Spleen (tissue), 11 donors: Measurements from ENCODE around the gene OXA1L. TPM values are rescaled to one million over a fixed set of nuclear protein-coding genes. Genes with fewer than 3 reads are reported as not detected.

Experiments
- DNase-seq: peaks from one replicate; pipeline ENCODE4 v3.0.0-alpha.2; 2020
- H3K27ac ChIP-seq, 8 donors: fragments of 200-600 bp; sonication (generic) in 7 of 8; 1 replicate in 4 of 8; 2 replicates in 4 of 8; pipeline versions ENCODE4 v1.5.0 to v1.8.0; 2016 to 2021; ENCODE audit warnings: inconsistent platforms in 4 of 8, mild to moderate bottlenecking in 4 of 8, moderate library complexity in 1 of 8
- H3K27me3 ChIP-seq, 7 donors: fragments of 200-600 bp; sonication (generic) in 6 of 7; replicated peaks in 1 of 7; 1 replicate in 4 of 7; 2 replicates in 3 of 7; pipeline versions ENCODE4 v1.5.0 to v1.8.0; 2016 to 2021; ENCODE audit warnings: inconsistent platforms in 3 of 7, mild to moderate bottlenecking in 1 of 7
- H3K36me3 ChIP-seq, 6 donors: fragments of 200-600 bp; sonication (generic) in 5 of 6; 1 replicate in 4 of 6; 2 replicates in 2 of 6; pipeline versions ENCODE4 v1.5.0 to v1.8.0; 2016 to 2021; ENCODE audit warnings: inconsistent platforms in 2 of 6
- H3K4me1 ChIP-seq, 6 donors: fragments of 200-600 bp; sonication (generic) in 5 of 6; 1 replicate in 3 of 6; 2 replicates in 3 of 6; pipeline versions ENCODE4 v1.5.0 to v1.8.0; 2016 to 2021; ENCODE audit warnings: inconsistent platforms in 3 of 6
- H3K4me3 ChIP-seq, 8 donors: fragments of 200-600 bp; sonication (generic) in 7 of 8; 1 replicate in 4 of 8; 2 replicates in 4 of 8; pipeline versions ENCODE4 v1.5.0 to v1.8.0; 2016 to 2021; ENCODE audit warnings: inconsistent platforms in 4 of 8, mild to moderate bottlenecking in 4 of 8, moderate library complexity in 2 of 8
- H3K9me3 ChIP-seq, 8 donors: fragments of 200-600 bp; sonication (generic) in 7 of 8; 1 replicate in 4 of 8; 2 replicates in 4 of 8; pipeline versions ENCODE4 v1.5.0 to v1.8.0; 2016 to 2021; ENCODE audit warnings: inconsistent platforms in 4 of 8
- CTCF ChIP-seq, 11 experiments: fragments of 200-600 bp in 7 of 11; fragments of 450-650 bp in 4 of 11; sonication (generic) in 4 of 11; IDR thresholded peaks in 8 of 11; conservative IDR thresholded peaks in 3 of 11; 1 replicate in 7 of 11; 2 replicates in 4 of 11; pipeline versions ENCODE4 v1.4.0 to v1.8.0; 2016 to 2021; ENCODE audit warnings: antibody characterized with exemption in 11 of 11, inconsistent platforms in 4 of 11, mild to moderate bottlenecking in 1 of 11
- POLR2A ChIP-seq, 3 donors: fragments of 450-650 bp; IDR thresholded peaks; one replicate each; pipeline ENCODE4 v1.5.1; 2017; ENCODE audit warnings: antibody characterized with exemption in 3 of 3, mild to moderate bottlenecking in 1 of 3
- POLR2AphosphoS5 ChIP-seq, 3 donors: sonication (generic); formaldehyde crosslinking; IDR thresholded peaks; one replicate each; pipeline ENCODE4 v1.5.1; 2017; ENCODE audit warnings: antibody characterized with exemption in 3 of 3
- WGBS, 5 donors: extraction: QIAGEN DNeasy Blood & Tissue Kit in 3 of 5; methylation state at CpG; one replicate each; pipeline versions ENCODE4 v1.1.5 to v1.1.7; 2013 to 2018; 5-methylcytosine and 5-hydroxymethylcytosine counted together
- intact Hi-C: fragments of 100-400 bp; cut with DNase I; formaldehyde crosslinking; loops from one replicate; pipeline ENCODE4 v1.15.0; 2023; ENCODE audit warnings: low total_unique reads
- polyA plus RNA-seq, 3 donors: library from polyadenylated mRNA; stranded (reverse); fragments of 200-250 nt; gene quantifications; one replicate each; pipeline ENCODE4 v1.2.1, GENCODE V29; 2013
- total RNA-seq, 7 donors: library from RNA; depleted of rRNA in 3 of 7; stranded (reverse); fragments of >200 nt in 3 of 7; fragmentation: NEBNext Ultra II Directional in 4 of 7; extraction: Animal tissue kit (Norgen Biotek cat#: 25700) in 4 of 7; gene quantifications; one replicate each; pipeline versions ENCODE4 v1.1.0 to v1.2.1, GENCODE V29; 2016 to 2021
- donor health status: healthy with polysubstance abuse.
- donor health status: DM: no; HTN: no; CAD: no; lungs with moderate emphysema.
- donor health status: DM: no; HTN: no; CAD: no.
- donor health status: Bipolar disorder and iron deficiency.
- donor health status: healthy.
- donor health status: DM: no; HTN: no; CAD: no.
- donor health status: DM: yes; HTN: yes; CAD: no.

The OXA1L gene
- total and polyA plus RNA-seq, 10 donors, result 73.5 to 133 (median 109) TPM

GRCh38 chr14:22814373-22814772 is 47.9 kb downstream of the OXA1L start:
- peak overlapping the region in 7 of 8 donors; percentile 18 to 64 (median 30) for H3K4me3 ChIP-seq
- H3K9me3 ChIP-seq, result no peaks in the 10 kb centered on the region
- WGBS, 5 donors, result 82 to 91% (median 88%) methylated on average over 7 of the region's 7 CpGs
- intact Hi-C loops, result no loop called here
- TF ChIP-seq CTCF (IDR thresholded peaks at IDR 0.05 in 8 of 11, conservative IDR thresholded peaks at IDR 0.05 in 3 of 11) (no peak), POLR2A (IDR thresholded peaks at IDR 0.05) (no peak), POLR2AphosphoS5 (IDR thresholded peaks at IDR 0.05) (no peak)
- H3K36me3 ChIP-seq, result peaks cover 0 to 18% (median 0%) of the 10 kb centered on the region in 6 donors
- H3K4me1 ChIP-seq, result peaks cover 14 to 99% (median 76%) of the 10 kb centered on the region in 6 donors
- peak overlapping the region in 7 of 8 donors; percentile 79 to 93 (median 85) for H3K27ac ChIP-seq
- H3K27me3 ChIP-seq, result no peaks in the 10 kb centered on the region
- no peak for DNase-seq

DNA sequence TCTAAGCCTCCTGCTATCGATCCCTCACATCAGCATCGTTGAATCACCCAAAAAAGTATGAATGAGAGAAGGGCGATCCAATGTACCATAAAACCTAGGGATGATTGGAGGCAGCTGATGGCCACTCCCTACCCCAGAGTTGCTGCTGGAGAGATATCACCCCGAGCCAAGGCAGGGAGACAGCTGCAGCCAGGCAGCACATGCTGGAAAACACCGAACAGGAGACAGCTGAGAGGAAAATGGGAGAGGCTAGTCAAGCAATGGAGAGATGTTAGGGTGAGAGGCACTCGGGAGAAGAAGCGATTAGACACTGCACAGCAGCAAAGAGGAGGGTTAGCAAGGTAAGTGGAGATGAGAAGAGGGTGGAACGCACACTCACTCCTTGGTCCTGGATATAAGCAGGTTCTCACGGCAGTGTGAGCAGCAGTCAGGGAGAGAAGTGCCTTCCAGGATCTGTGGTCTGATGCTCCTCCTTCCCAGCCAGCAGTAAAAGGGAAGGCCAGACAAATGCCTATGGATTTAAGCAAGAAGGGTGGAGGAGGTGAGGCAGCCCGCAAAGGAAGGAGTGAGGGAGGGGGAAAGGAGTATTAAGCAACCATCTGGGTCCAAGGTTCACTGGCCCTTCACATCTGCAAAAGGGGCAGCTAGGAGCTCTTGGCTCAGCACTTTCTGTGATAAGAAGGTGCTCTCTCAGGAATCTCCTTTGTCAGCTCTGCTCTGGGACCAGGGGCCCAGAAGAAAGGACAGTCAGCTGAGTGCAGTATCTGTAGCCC is 48.6 kb downstream of the OXA1L start, which contains the start of gene SLC7A7:
Gene SLC7A7, minus strand, starts transcription at position 495 of the 773 bp plus-strand sequence. CDS start 2,037 bp downstream, outside the sequence.
- Histone ChIP-seq H3K36me3 (peaks cover 0 to 10% (median 0%) of the 10 kb centered on the region in 6 donors), H3K27ac (peak within 1 kb of the TSS; percentile 74 to 93 (median 84)), H3K9me3 (no peaks in the 10 kb centered on the region), H3K4me3 (peak within 1 kb of the TSS; percentile 7 to 64 (median 27)), H3K27me3 (no peaks in the 10 kb centered on the region), H3K4me1 (peaks cover 19 to 99% (median 81%) of the 10 kb centered on the region in 6 donors)
- peak; percentile 69 for DNase-seq
- 63 to 79% (median 73%) methylated on average over 10 of the region's 10 CpGs for WGBS, 5 donors
- TF ChIP-seq POLR2A (IDR thresholded peaks at IDR 0.05) (no peak), POLR2AphosphoS5 (IDR thresholded peaks at IDR 0.05) (no peak), CTCF (IDR thresholded peaks at IDR 0.05 in 8 of 11, conservative IDR thresholded peaks at IDR 0.05 in 3 of 11) (no peak)
- intact Hi-C loops, result loop anchor here (5.0 kb wide), 1 partner anchor 38 kb away; no protein-coding TSS in a partner anchor

- TF ChIP-seq CTCF (IDR thresholded peaks at IDR 0.05 in 8 of 11, conservative IDR thresholded peaks at IDR 0.05 in 3 of 11) (no peak), POLR2AphosphoS5 (IDR thresholded peaks at IDR 0.05) (peak; percentile 49 to 84 (median 71)), POLR2A (IDR thresholded peaks at IDR 0.05) (no peak)
- intact Hi-C loops, result loop anchor here (5.0 kb wide), 1 partner anchor 42 kb away; no protein-coding TSS in a partner anchor
- Histone ChIP-seq H3K36me3 (no peaks in the 10 kb centered on the region), H3K9me3 (no peaks in the 10 kb centered on the region), H3K4me3 (peak overlapping the region in 7 of 8 donors; percentile 18 to 69 (median 32)), H3K4me1 (peaks cover 33 to 99% (median 80%) of the 10 kb centered on the region in 6 donors), H3K27me3 (peaks cover 0 to 8% (median 0%) of the 10 kb centered on the region in 7 donors), H3K27ac (peak overlapping the region; percentile 63 to 93 (median 86))
- peak; percentile 88 for DNase-seq
- 11 to 17% (median 13%) methylated on average over 10 of the region's 10 CpGs for WGBS, 5 donors
Measured at GRCh38 chr14:22819151-22819988, 52.9 kb downstream of the OXA1L start.
